Astrocyte of the spinal cord (primary cell): Measurements from ENCODE around the gene ENAH.

Experiments used
- DNase-seq: peaks from one replicate; pipeline ENCODE4 v3.0.0; 2011; ENCODE audit warnings: low read depth, low spot score
- H3K4me3 ChIP-seq: 2 replicates; pipeline ENCODE4 v1.5.1; 2011; ENCODE audit warnings: low read depth, mild to moderate bottlenecking, low read length, moderate library complexity
- CTCF ChIP-seq: IDR thresholded peaks from 2 replicates; pipeline ENCODE4 v1.5.1; 2012; ENCODE audit warnings: low read depth, mild to moderate bottlenecking, low read length, inconsistent platforms
- in situ Hi-C: cut with HindIII; loops from 2 replicates; pipeline ENCODE4 v1.10.0; 2017; ENCODE audit warnings: low sequenced_read_pairs

The ENAH gene

GRCh38 chr1:225480825-225481434, 172.0 kb downstream of the ENAH start:
- TF ChIP-seq CTCF, result peak; percentile 94
- no peak for DNase-seq

GRCh38 chr1:225479996-225480720, 172.8 kb downstream of the ENAH start:
- DNase-seq, result no peak
- no peak overlapping the region for H3K4me3 ChIP-seq
- no peak for TF ChIP-seq CTCF
- in situ Hi-C loops, result no loop called here

More at GRCh38 chr1:225480825-225481434, 172.0 kb downstream of the ENAH start:
- in situ Hi-C loops, result no loop called here
- no peak overlapping the region for H3K4me3 ChIP-seq

GRCh38 chr1:225479341-225479740, 173.6 kb downstream of the ENAH start:
- TF ChIP-seq CTCF, result no peak
- no peak overlapping the region for H3K4me3 ChIP-seq
- DNase-seq, result no peak
- in situ Hi-C loops, result no loop called here

GRCh38 chr1:225477296-225477911, 175.5 kb downstream of the ENAH start:
- DNase-seq, result no peak
- no peak overlapping the region for H3K4me3 ChIP-seq
- no peak for TF ChIP-seq CTCF
- in situ Hi-C loops, result no loop called here

GRCh38 chr1:225476538-225476988, 176.4 kb downstream of the ENAH start:
- in situ Hi-C loops, result no loop called here
- no peak for DNase-seq
- H3K4me3 ChIP-seq, result no peak overlapping the region
- no peak for TF ChIP-seq CTCF

- H3K4me3 ChIP-seq, result no peak overlapping the region
- in situ Hi-C loops, result no loop called here
- TF ChIP-seq CTCF, result no peak
- DNase-seq, result no peak
Measured at GRCh38 chr1:225476100-225476511, 176.8 kb downstream of the ENAH start.
